Measurements from ENCODE around the gene PDS5A. TPM values are rescaled to one million over a fixed set of nuclear protein-coding genes. Genes with fewer than 3 reads are reported as not detected.
"Not testable (repeated sequence)": the region's sequence is repeated elsewhere in the genome, so short reads cannot be mapped to it uniquely, and the experiment has no call there.

Gene PDS5A, protein sequence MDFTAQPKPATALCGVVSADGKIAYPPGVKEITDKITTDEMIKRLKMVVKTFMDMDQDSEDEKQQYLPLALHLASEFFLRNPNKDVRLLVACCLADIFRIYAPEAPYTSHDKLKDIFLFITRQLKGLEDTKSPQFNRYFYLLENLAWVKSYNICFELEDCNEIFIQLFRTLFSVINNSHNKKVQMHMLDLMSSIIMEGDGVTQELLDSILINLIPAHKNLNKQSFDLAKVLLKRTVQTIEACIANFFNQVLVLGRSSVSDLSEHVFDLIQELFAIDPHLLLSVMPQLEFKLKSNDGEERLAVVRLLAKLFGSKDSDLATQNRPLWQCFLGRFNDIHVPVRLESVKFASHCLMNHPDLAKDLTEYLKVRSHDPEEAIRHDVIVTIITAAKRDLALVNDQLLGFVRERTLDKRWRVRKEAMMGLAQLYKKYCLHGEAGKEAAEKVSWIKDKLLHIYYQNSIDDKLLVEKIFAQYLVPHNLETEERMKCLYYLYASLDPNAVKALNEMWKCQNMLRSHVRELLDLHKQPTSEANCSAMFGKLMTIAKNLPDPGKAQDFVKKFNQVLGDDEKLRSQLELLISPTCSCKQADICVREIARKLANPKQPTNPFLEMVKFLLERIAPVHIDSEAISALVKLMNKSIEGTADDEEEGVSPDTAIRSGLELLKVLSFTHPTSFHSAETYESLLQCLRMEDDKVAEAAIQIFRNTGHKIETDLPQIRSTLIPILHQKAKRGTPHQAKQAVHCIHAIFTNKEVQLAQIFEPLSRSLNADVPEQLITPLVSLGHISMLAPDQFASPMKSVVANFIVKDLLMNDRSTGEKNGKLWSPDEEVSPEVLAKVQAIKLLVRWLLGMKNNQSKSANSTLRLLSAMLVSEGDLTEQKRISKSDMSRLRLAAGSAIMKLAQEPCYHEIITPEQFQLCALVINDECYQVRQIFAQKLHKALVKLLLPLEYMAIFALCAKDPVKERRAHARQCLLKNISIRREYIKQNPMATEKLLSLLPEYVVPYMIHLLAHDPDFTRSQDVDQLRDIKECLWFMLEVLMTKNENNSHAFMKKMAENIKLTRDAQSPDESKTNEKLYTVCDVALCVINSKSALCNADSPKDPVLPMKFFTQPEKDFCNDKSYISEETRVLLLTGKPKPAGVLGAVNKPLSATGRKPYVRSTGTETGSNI (N-terminal part only)
- total RNA-seq (100 to 1,000 TPM in 1 of 2 donors, 10 to 100 TPM in 1; 62.3 to 121 TPM), polyA plus RNA-seq (10 to 100 TPM; 21.2 to 22.4 TPM)
- long read RNA-seq, donor 1, partial matches to known transcripts: 5 of 6 reads
- long read RNA-seq, donor 1, other reads (novel, unspliced or antisense): 0 of 6 reads
- long read RNA-seq, donor 2, full-length matches to known transcripts: 2 of 9 reads
- long read RNA-seq, donor 2, partial matches to known transcripts: 7 of 9 reads
- long read RNA-seq, donor 2, other reads (novel, unspliced or antisense): 0 of 9 reads
- long read RNA-seq, donor 3, full-length matches to known transcripts: 2 of 8 reads
- long read RNA-seq, donor 3, partial matches to known transcripts: 6 of 8 reads
- long read RNA-seq, donor 3, other reads (novel, unspliced or antisense): 0 of 8 reads
- long read RNA-seq, donor 4, full-length matches to known transcripts: 2 of 13 reads
- long read RNA-seq, donor 4, partial matches to known transcripts: 11 of 13 reads
- long read RNA-seq, donor 4, other reads (novel, unspliced or antisense): 0 of 13 reads
- long read RNA-seq, donor 5, full-length matches to known transcripts: 7 of 25 reads
- long read RNA-seq, donor 5, partial matches to known transcripts: 18 of 25 reads
- long read RNA-seq, donor 5, other reads (novel, unspliced or antisense): 0 of 25 reads

- DNase-seq (peak; percentile 92 to 96 (median 93)), ATAC-seq (ENCODE audit: insufficient read depth, low FRiP score) (peak; percentile 93)
- no peaks in the 10 kb centered on the region for H3K9me3 ChIP-seq (ENCODE audit: control insufficient read depth in 4 of 4, insufficient read depth in 3 of 4, low read length in 3 of 4)
- H3K9ac ChIP-seq (ENCODE audit: insufficient read depth in 1 of 2, low read length in 2 of 2): peak within 1 kb of the TSS; percentile 84 to 99
- TF ChIP-seq, protein P1, sequence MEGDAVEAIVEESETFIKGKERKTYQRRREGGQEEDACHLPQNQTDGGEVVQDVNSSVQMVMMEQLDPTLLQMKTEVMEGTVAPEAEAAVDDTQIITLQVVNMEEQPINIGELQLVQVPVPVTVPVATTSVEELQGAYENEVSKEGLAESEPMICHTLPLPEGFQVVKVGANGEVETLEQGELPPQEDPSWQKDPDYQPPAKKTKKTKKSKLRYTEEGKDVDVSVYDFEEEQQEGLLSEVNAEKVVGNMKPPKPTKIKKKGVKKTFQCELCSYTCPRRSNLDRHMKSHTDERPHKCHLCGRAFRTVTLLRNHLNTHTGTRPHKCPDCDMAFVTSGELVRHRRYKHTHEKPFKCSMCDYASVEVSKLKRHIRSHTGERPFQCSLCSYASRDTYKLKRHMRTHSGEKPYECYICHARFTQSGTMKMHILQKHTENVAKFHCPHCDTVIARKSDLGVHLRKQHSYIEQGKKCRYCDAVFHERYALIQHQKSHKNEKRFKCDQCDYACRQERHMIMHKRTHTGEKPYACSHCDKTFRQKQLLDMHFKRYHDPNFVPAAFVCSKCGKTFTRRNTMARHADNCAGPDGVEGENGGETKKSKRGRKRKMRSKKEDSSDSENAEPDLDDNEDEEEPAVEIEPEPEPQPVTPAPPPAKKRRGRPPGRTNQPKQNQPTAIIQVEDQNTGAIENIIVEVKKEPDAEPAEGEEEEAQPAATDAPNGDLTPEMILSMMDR (IDR thresholded peaks at IDR 0.05; ENCODE audit: control extremely low read depth, extremely low read depth): peak; percentile 84
- H3K4me1 ChIP-seq (ENCODE audit: control insufficient read depth in 5 of 5, insufficient read depth in 5 of 5, low read length in 5 of 5): peaks cover 0 to 16% (median 4%) of the 10 kb centered on the region in 5 donors
- H3K27me3 ChIP-seq (ENCODE audit: control insufficient read depth in 3 of 3, insufficient read depth in 3 of 3, low read length in 2 of 3): no peaks in the 10 kb centered on the region
- H3K36me3 ChIP-seq (ENCODE audit: control insufficient read depth in 4 of 4, insufficient read depth in 4 of 4, low read length in 4 of 4): peaks cover 4 to 17% (median 9%) of the 10 kb centered on the region in 4 donors
- WGBS, 2 donors: 0 to 1% methylated on average over 81 to 117 of the region's 117 CpGs
- H3K27ac ChIP-seq (ENCODE audit: low read depth in 1 of 2, low read length in 1 of 2): peak within 1 kb of the TSS; percentile 96
- H3K4me3 ChIP-seq: peak within 1 kb of the TSS; percentile 86
Measured at GRCh38 chr4:39977489-39978377, at the start of gene PDS5A. Gene PDS5A, minus strand, starts transcription at chr4:39977911. Its CDS starts 1,334 bp downstream, at chr4:39976577.

- H3K9ac ChIP-seq (ENCODE audit: insufficient read depth in 1 of 2, low read length in 2 of 2); DNase-seq; ATAC-seq (ENCODE audit: insufficient read depth, low FRiP score); H3K27ac ChIP-seq (ENCODE audit: low read depth in 1 of 2, low read length in 1 of 2); H3K4me3 ChIP-seq; H3K4me1 ChIP-seq (ENCODE audit: control insufficient read depth in 5 of 5, insufficient read depth in 5 of 5, low read length in 5 of 5); H3K27me3 ChIP-seq (ENCODE audit: control insufficient read depth in 3 of 3, insufficient read depth in 3 of 3, low read length in 2 of 3); H3K9me3 ChIP-seq (ENCODE audit: control insufficient read depth in 4 of 4, insufficient read depth in 3 of 4, low read length in 3 of 4); H3K36me3 ChIP-seq (ENCODE audit: control insufficient read depth in 4 of 4, insufficient read depth in 4 of 4, low read length in 4 of 4): not testable (repeated sequence)
- 89% methylated on average over 7 of the region's 7 CpGs; no CpG with 5 or more reads in 1 of the 2 donors for WGBS, 2 donors
Measured at GRCh38 chr4:40024049-40024448, 46.3 kb upstream of the PDS5A start.

GRCh38 chr4:40021116-40021515 is 43.4 kb upstream of the PDS5A start:
- not testable (repeated sequence) for H3K4me1 ChIP-seq (ENCODE audit: control insufficient read depth in 5 of 5, insufficient read depth in 5 of 5, low read length in 5 of 5); H3K27ac ChIP-seq (ENCODE audit: low read depth in 1 of 2, low read length in 1 of 2); H3K27me3 ChIP-seq (ENCODE audit: control insufficient read depth in 3 of 3, insufficient read depth in 3 of 3, low read length in 2 of 3); H3K9me3 ChIP-seq (ENCODE audit: control insufficient read depth in 4 of 4, insufficient read depth in 3 of 4, low read length in 3 of 4); DNase-seq; H3K4me3 ChIP-seq; H3K36me3 ChIP-seq (ENCODE audit: control insufficient read depth in 4 of 4, insufficient read depth in 4 of 4, low read length in 4 of 4); ATAC-seq (ENCODE audit: insufficient read depth, low FRiP score); H3K9ac ChIP-seq (ENCODE audit: insufficient read depth in 1 of 2, low read length in 2 of 2)
- WGBS, 2 donors: 91 to 97% methylated on average over 7 of the region's 7 CpGs
